A549 (cell line): ENCODE results near the gene CTRB2. TPM values are rescaled to one million over a fixed set of nuclear protein-coding genes. Genes with fewer than 3 reads are reported as not detected.

Experiments used
- ATAC-seq, 2 experiments: fragments of 200-7000 bp in 1 of 2; fragments of >200 bp in 1 of 2; cut with Nextera tagmentation in 1 of 2; cut with Tn5 transposase in 1 of 2; 3 replicates each; pipeline versions ENCODE4 v1.8.0 to v1.9.1; 2018 to 2020; ENCODE audit warnings: mild to moderate bottlenecking in 1 of 2, moderate library complexity in 1 of 2
- CTCF ChIA-PET: fragments of 300-600 bp; sonication (Branson Sonifier 250); formaldehyde crosslinking; extraction: SDS; loops from one replicate; lab custom pipeline; 2021; ENCODE audit warnings: antibody characterized with exemption, inconsistent platforms; lab: Yijun Ruan, JAX
- POLR2A ChIA-PET: fragments of 350-600 bp; formaldehyde crosslinking; extraction: SDS; loops from one replicate; lab custom pipeline; 2021; ENCODE audit warnings: antibody characterized with exemption, inconsistent platforms; lab: Yijun Ruan, JAX
- DNase-seq, 2 experiments: peaks; one replicate each; pipeline versions ENCODE4 v3.0.0 to v3.0.0-alpha.2; 2011 to 2016; ENCODE audit warnings: low read depth in 1 of 2, low spot score in 1 of 2
- FAIRE-seq: peaks from 2 replicates; lab custom pipeline; 2011; peaks lifted over from hg19 to GRCh38; lab: Jason Lieb, UNC
- H3K27ac ChIP-seq, 2 experiments: fragments of >200 bp; sonication (Bioruptor Twin); formaldehyde crosslinking; 3 replicates each; pipeline ENCODE4 v1.5.1; 2016 to 2017
- H3K4me1 ChIP-seq: fragments of >200 bp; sonication (Bioruptor Twin); formaldehyde crosslinking; 3 replicates; pipeline ENCODE4 v1.6.1; 2016
- H3K4me2 ChIP-seq: fragments of >200 bp; sonication (Bioruptor Twin); formaldehyde crosslinking; 3 replicates; pipeline ENCODE4 v1.6.1; 2016
- H3K4me3 ChIP-seq: fragments of >200 bp; sonication (Bioruptor Twin); formaldehyde crosslinking; 3 replicates; pipeline ENCODE4 v1.5.1; 2016
- H3K9me3 ChIP-seq: fragments of >200 bp; sonication (Bioruptor Twin); formaldehyde crosslinking; 3 replicates; pipeline ENCODE4 v1.6.1; 2016
- ATOH8 ChIP-seq: fragments of 250-450 bp; sonication (Bioruptor Pico); IDR thresholded peaks from 2 replicates; pipeline ENCODE4 v1.5.0; 2020; ENCODE audit warnings: low read depth, mild to moderate bottlenecking, moderate library complexity
- CBX2 ChIP-seq: fragments of 200-600 bp; sonication (generic); IDR thresholded peaks from 2 replicates; pipeline ENCODE4 v1.6.1; 2016; ENCODE audit warnings: low read depth, mild to moderate bottlenecking, borderline replicate concordance
- CBX8 ChIP-seq: fragments of 200-600 bp; sonication (generic); IDR thresholded peaks from 2 replicates; pipeline ENCODE4 v1.6.1; 2016
- CEBPB ChIP-seq, 2 experiments: fragments of >200 bp in 1 of 2; sonication (Bioruptor Twin) in 1 of 2; formaldehyde crosslinking in 1 of 2; IDR thresholded peaks; 2 replicates each; pipeline ENCODE4 v1.6.1; 2012 to 2016
- CHD2 ChIP-seq: fragments of 150-350 bp; IDR thresholded peaks from 2 replicates; pipeline ENCODE4 v1.6.1; 2014; ENCODE audit warnings: low read length; ENCODE audit not compliant: partially characterized antibody
- CHD4 ChIP-seq: fragments of 200-600 bp; sonication (generic); IDR thresholded peaks from 2 replicates; pipeline ENCODE4 v1.6.1; 2016; ENCODE audit warnings: antibody characterized with exemption, mild to moderate bottlenecking, borderline replicate concordance
- EP300 ChIP-seq, 2 experiments: fragments of >200 bp; sonication (Bioruptor Twin); formaldehyde crosslinking; IDR thresholded peaks; 2 replicates in 1 of 2; 3 replicates in 1 of 2; pipeline ENCODE4 v1.6.1; 2016 to 2017
- HOXA7 ChIP-seq: fragments of 250-450 bp; sonication (Bioruptor Pico); IDR thresholded peaks from 2 replicates; pipeline ENCODE4 v1.5.0; 2020; ENCODE audit warnings: mild to moderate bottlenecking, moderate library complexity
- MYC ChIP-seq: IDR thresholded peaks from 2 replicates; pipeline ENCODE4 v1.6.1; 2012; ENCODE audit warnings: mild to moderate bottlenecking, inconsistent platforms, low read length, improper control_type of control experiment, borderline replicate concordance
- NFE2L2 ChIP-seq: fragments of 150-350 bp; conservative IDR thresholded peaks from 2 replicates; pipeline ENCODE4 v1.6.1; 2014; ENCODE audit warnings: low read length
- PHF8 ChIP-seq: fragments of 200-600 bp; sonication (generic); IDR thresholded peaks from 2 replicates; pipeline ENCODE4 v1.6.1; 2016; ENCODE audit warnings: low read depth, mild to moderate bottlenecking, antibody characterized with exemption, moderate library complexity, borderline replicate concordance
- RARB ChIP-seq: fragments of 250-450 bp; sonication (Bioruptor Pico); IDR thresholded peaks from 2 replicates; pipeline ENCODE4 v1.8.0; 2021; ENCODE audit warnings: mild to moderate bottlenecking, moderate library complexity
- RCOR1 ChIP-seq: fragments of 150-350 bp; IDR thresholded peaks from 2 replicates; pipeline ENCODE4 v1.6.1; 2014; ENCODE audit warnings: antibody characterized with exemption, low read length, low read depth
- REST ChIP-seq: fragments of 200-600 bp; sonication (generic); IDR thresholded peaks from 2 replicates; pipeline ENCODE4 v1.6.1; 2016; ENCODE audit warnings: antibody characterized with exemption, mild to moderate bottlenecking, moderate library complexity
- TP53 ChIP-seq: fragments of 250-450 bp; sonication (Bioruptor Pico); IDR thresholded peaks from 2 replicates; pipeline ENCODE4 v1.5.0; 2021; ENCODE audit warnings: mild to moderate bottlenecking, moderate library complexity
- ZC3H11A ChIP-seq: fragments of 450-650 bp; IDR thresholded peaks from 2 replicates; pipeline ENCODE4 v1.6.1; 2014; ENCODE audit warnings: antibody characterized with exemption, mild to moderate bottlenecking
- ZFP36 ChIP-seq: fragments of 450-650 bp; IDR thresholded peaks from 2 replicates; pipeline ENCODE4 v1.6.1; 2014; ENCODE audit warnings: borderline replicate concordance; ENCODE audit not compliant: partially characterized antibody
- WGBS: methylation state at CpG from one replicate; pipeline ENCODE4 v1.1.6; 2017; ENCODE audit errors: missing lambda C conversion rate; 5-methylcytosine and 5-hydroxymethylcytosine counted together
- polyA plus RNA-seq, 4 experiments: library from polyadenylated mRNA; depleted of rRNA in 3 of 4; stranded (reverse); fragments of >200 nt; fragmentation: RNase III in 1 of 4; extraction: RNeasy Plus Mini Kit Qiagen cat#74134 plus additional on column Dnase treatment in 1 of 4; gene quantifications; 2 replicates in 3 of 4; 3 replicates in 1 of 4; pipeline ENCODE4 v1.2.3, GENCODE V29; 2011 to 2017
- TF ChIP-seq, protein P1 (sequence below): fragments of >200 bp; sonication (Bioruptor Twin); formaldehyde crosslinking; IDR thresholded peaks from 2 replicates; pipeline ENCODE4 v1.6.1; 2016
- TF ChIP-seq, protein P2 (sequence below): fragments of 450-650 bp; IDR thresholded peaks from 2 replicates; pipeline ENCODE4 v1.6.1; 2014; ENCODE audit warnings: antibody characterized with exemption
- TF ChIP-seq, protein P3 (sequence below): IDR thresholded peaks from 2 replicates; pipeline ENCODE4 v1.6.1; 2012

CTRB2 gene
- polyA plus RNA-seq, 2 of the 4 experiments (the other 2 are of a cell fraction), result not detected

DNA sequence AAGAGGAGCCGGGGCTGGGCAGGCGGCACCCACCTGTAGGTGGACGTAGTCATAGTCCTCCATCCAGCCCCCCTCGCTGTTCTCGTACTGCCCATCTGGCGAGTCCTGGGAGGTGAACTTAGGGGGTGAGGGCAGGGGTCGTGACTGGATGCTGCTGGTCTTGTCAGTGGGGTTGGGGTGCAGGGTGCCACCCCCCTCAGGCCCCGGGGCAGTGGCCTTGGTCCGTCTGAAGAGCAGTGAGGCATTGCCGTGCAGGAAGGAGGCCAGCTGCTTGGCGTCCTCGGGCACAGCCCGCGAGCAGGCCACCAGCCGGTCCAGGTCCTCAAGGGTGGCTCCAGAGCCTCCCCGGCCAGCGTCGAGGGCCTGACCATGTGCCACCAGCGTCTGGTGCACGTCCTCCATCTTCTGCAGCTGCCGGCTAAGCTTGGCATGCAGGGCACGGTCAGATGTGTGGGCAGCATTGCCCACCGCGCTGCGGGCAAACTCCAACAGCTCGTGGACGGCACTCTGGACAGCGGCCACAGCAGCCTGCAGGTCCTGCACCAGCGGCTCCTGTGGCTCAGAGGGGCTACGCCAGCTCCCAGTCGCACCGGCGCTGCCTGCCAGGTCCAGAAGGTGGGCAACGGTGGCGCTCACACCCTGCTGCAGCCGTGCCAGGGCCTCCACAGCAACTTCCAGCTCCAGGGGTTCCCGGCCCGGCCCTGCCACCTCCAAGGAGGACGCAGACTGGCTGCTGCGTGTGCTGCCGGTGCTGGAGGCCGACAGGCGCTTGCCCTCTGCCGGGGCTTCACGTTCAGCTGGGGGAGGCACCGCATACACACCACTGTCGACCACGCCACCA, 28.1 kb upstream of the CTRB2 start:
- DNase-seq (no peak), ATAC-seq (no peak; a peak in 1 of 6 replicates), FAIRE-seq (no peak)
- WGBS, result 89% methylated on average over 24 of the region's 48 CpGs
- Histone ChIP-seq H3K4me1 (peaks cover 37% of the 10 kb centered on the region), H3K27ac (peak overlapping the region in 1 of 2 experiments; percentile 89; a peak in 3 of 6 replicates), H3K4me2 (no peak overlapping the region), H3K9me3 (no peaks in the 10 kb centered on the region), H3K4me3 (no peak overlapping the region)
- no peak for TF ChIP-seq ZC3H11A
- TF ChIP-seq CBX2, result no peak
- no peak for TF ChIP-seq ATOH8 (CRISPR knock-in tag)
- TF ChIP-seq EP300 (IDR thresholded peaks at IDR 0.05), result no peak
- no peak for TF ChIP-seq REST
- TF ChIP-seq CHD4, result no peak
- TF ChIP-seq, protein P1, sequence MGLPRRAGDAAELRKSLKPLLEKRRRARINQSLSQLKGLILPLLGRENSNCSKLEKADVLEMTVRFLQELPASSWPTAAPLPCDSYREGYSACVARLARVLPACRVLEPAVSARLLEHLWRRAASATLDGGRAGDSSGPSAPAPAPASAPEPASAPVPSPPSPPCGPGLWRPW, result no peak
- TF ChIP-seq CEBPB (IDR thresholded peaks at IDR 0.05), result no peak
- TF ChIP-seq, protein P2, sequence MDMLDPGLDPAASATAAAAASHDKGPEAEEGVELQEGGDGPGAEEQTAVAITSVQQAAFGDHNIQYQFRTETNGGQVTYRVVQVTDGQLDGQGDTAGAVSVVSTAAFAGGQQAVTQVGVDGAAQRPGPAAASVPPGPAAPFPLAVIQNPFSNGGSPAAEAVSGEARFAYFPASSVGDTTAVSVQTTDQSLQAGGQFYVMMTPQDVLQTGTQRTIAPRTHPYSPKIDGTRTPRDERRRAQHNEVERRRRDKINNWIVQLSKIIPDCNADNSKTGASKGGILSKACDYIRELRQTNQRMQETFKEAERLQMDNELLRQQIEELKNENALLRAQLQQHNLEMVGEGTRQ, result no peak
- TF ChIP-seq RCOR1, result no peak
- TF ChIP-seq NFE2L2, result no peak
- no peak for TF ChIP-seq RARB (CRISPR knock-in tag)
- TF ChIP-seq MYC, result no peak
- TF ChIP-seq, protein P3, sequence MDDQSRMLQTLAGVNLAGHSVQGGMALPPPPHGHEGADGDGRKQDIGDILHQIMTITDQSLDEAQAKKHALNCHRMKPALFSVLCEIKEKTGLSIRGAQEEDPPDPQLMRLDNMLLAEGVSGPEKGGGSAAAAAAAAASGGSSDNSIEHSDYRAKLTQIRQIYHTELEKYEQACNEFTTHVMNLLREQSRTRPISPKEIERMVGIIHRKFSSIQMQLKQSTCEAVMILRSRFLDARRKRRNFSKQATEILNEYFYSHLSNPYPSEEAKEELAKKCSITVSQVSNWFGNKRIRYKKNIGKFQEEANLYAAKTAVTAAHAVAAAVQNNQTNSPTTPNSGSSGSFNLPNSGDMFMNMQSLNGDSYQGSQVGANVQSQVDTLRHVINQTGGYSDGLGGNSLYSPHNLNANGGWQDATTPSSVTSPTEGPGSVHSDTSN, result no peak
- TF ChIP-seq HOXA7, result no peak
- no peak for TF ChIP-seq PHF8
- no peak for TF ChIP-seq TP53 (CRISPR knock-in tag)
- TF ChIP-seq ZFP36, result no peak
- TF ChIP-seq CBX8, result no peak
- TF ChIP-seq CHD2, result no peak
- CTCF ChIA-PET, result interaction anchor here (0.7 to 14.6 kb wide), 27 partner anchors 10 to 210 kb away, joined by 3 to 171 read pairs (median 21); partner anchors contain the start of genes BCAR1, CTRB1 and CTRB2
- POLR2A ChIA-PET, result interaction anchor here (1.0 to 1.5 kb wide), 3 partner anchors 10 to 16 kb away, joined by 4 read pairs; no protein-coding TSS in a partner anchor
